ENCODE results near the gene ARMH2. TPM values are rescaled to one million over a fixed set of nuclear protein-coding genes. Genes with fewer than 3 reads are reported as not detected.

The ARMH2 gene
- total and polyA plus RNA-seq, 2 experiments from 2014 or later: not detected

- DNase-seq: no peak
- Histone ChIP-seq H3F3A (ENCODE audit: insufficient read depth) (no peaks in the 10 kb centered on the region), H4K20me1 (ENCODE audit: insufficient read depth) (no peaks in the 10 kb centered on the region), H3K27ac (no peak overlapping the region), H3K9me3 (ENCODE audit: low read depth) (no peaks in the 10 kb centered on the region), H3K79me2 (ENCODE audit: insufficient read depth) (no peaks in the 10 kb centered on the region), H3K9ac (no peak overlapping the region), H3K4me3 (no peak overlapping the region), H3K9me2 (ENCODE audit: insufficient read depth) (no peaks in the 10 kb centered on the region), H3K4me1 (ENCODE audit: insufficient read depth) (no peaks in the 10 kb centered on the region), H3K4me2 (ENCODE audit: unreplicated experiment) (no peak overlapping the region), H3K27me3 (replicated peaks; ENCODE audit: insufficient read depth) (no peaks in the 10 kb centered on the region), H3K36me3 (ENCODE audit: low read depth) (no peaks in the 10 kb centered on the region), H2AFZ (no peak overlapping the region)
- in situ Hi-C loops (cut with MboI): no loop called here
- 92% methylated on average over 2 of the region's 2 CpGs for WGBS, 2 experiments (ENCODE audit: low coverage in 1 of 2, low lambda C conversion rate in 2 of 2, missing lambda C conversion rate in 2 of 2)
- TF ChIP-seq EZH2phosphoT487 (IDR thresholded peaks at IDR 0.05; ENCODE audit: insufficient read depth, low read depth): no peak
- TF ChIP-seq EZH2 (IDR thresholded peaks at IDR 0.05; ENCODE audit: insufficient read depth, poor library complexity, severe bottlenecking): no peak
These were observed 19.6 kb upstream of the ARMH2 start for GRCh38 chr6:24818346-24818745.

GRCh38 chr6:24809728-24810127 lies 11.0 kb upstream of the ARMH2 start:
- Histone ChIP-seq H3K9ac (no peak overlapping the region), H3F3A (ENCODE audit: insufficient read depth) (no peaks in the 10 kb centered on the region), H3K79me2 (ENCODE audit: insufficient read depth) (no peaks in the 10 kb centered on the region), H3K36me3 (ENCODE audit: low read depth) (no peaks in the 10 kb centered on the region), H2AFZ (no peak overlapping the region), H3K9me3 (ENCODE audit: low read depth) (no peaks in the 10 kb centered on the region), H3K4me1 (ENCODE audit: insufficient read depth) (no peaks in the 10 kb centered on the region), H4K20me1 (ENCODE audit: insufficient read depth) (no peaks in the 10 kb centered on the region), H3K4me3 (no peak overlapping the region), H3K27ac (no peak overlapping the region), H3K27me3 (replicated peaks; ENCODE audit: insufficient read depth) (no peaks in the 10 kb centered on the region), H3K4me2 (ENCODE audit: unreplicated experiment) (no peak overlapping the region), H3K9me2 (ENCODE audit: insufficient read depth) (no peaks in the 10 kb centered on the region)
- WGBS, 2 experiments (ENCODE audit: low coverage in 1 of 2, low lambda C conversion rate in 2 of 2, missing lambda C conversion rate in 2 of 2): 57 to 60% methylated on average over 3 of the region's 3 CpGs
- TF ChIP-seq EZH2 (IDR thresholded peaks at IDR 0.05; ENCODE audit: insufficient read depth, poor library complexity, severe bottlenecking): no peak
- TF ChIP-seq EZH2phosphoT487 (IDR thresholded peaks at IDR 0.05; ENCODE audit: insufficient read depth, low read depth): no peak
- in situ Hi-C loops (cut with MboI): no loop called here
- DNase-seq: no peak

GRCh38 chr6:24807584-24807983 lies 8.9 kb upstream of the ARMH2 start:
- Histone ChIP-seq H2AFZ (no peak overlapping the region), H3K4me1 (ENCODE audit: insufficient read depth) (no peaks in the 10 kb centered on the region), H4K20me1 (ENCODE audit: insufficient read depth) (no peaks in the 10 kb centered on the region), H3K27ac (no peak overlapping the region), H3K79me2 (ENCODE audit: insufficient read depth) (no peaks in the 10 kb centered on the region), H3K9ac (no peak overlapping the region), H3K36me3 (ENCODE audit: low read depth) (no peaks in the 10 kb centered on the region), H3K4me3 (no peak overlapping the region), H3F3A (ENCODE audit: insufficient read depth) (no peaks in the 10 kb centered on the region), H3K9me2 (ENCODE audit: insufficient read depth) (no peaks in the 10 kb centered on the region), H3K27me3 (replicated peaks; ENCODE audit: insufficient read depth) (no peaks in the 10 kb centered on the region), H3K4me2 (ENCODE audit: unreplicated experiment) (no peak overlapping the region), H3K9me3 (ENCODE audit: low read depth) (no peaks in the 10 kb centered on the region)
- 73 to 74% methylated on average over 3 of the region's 3 CpGs for WGBS, 2 experiments (ENCODE audit: low coverage in 1 of 2, low lambda C conversion rate in 2 of 2, missing lambda C conversion rate in 2 of 2)
- DNase-seq: no peak
- TF ChIP-seq EZH2 (IDR thresholded peaks at IDR 0.05; ENCODE audit: insufficient read depth, poor library complexity, severe bottlenecking) (no peak), EZH2phosphoT487 (IDR thresholded peaks at IDR 0.05; ENCODE audit: insufficient read depth, low read depth) (no peak)
- in situ Hi-C loops (cut with MboI): no loop called here

GRCh38 chr6:24802271-24803059 lies 3.7 kb upstream of the ARMH2 start:
- no peaks in the 10 kb centered on the region for H3K9me3 ChIP-seq (ENCODE audit: low read depth)
- H3K4me2 ChIP-seq (ENCODE audit: unreplicated experiment): no peak overlapping the region
- H3K9ac ChIP-seq: no peak overlapping the region
- WGBS, 2 experiments (ENCODE audit: low coverage in 1 of 2, low lambda C conversion rate in 2 of 2, missing lambda C conversion rate in 2 of 2): 79 to 80% methylated on average over 8 of the region's 8 CpGs
- no peak overlapping the region for H3K4me3 ChIP-seq
- H2AFZ ChIP-seq: no peak overlapping the region
- no peaks in the 10 kb centered on the region for H3K79me2 ChIP-seq (ENCODE audit: insufficient read depth)
- H3K36me3 ChIP-seq (ENCODE audit: low read depth): no peaks in the 10 kb centered on the region
- H3F3A ChIP-seq (ENCODE audit: insufficient read depth): no peaks in the 10 kb centered on the region
- TF ChIP-seq EZH2 (IDR thresholded peaks at IDR 0.05; ENCODE audit: insufficient read depth, poor library complexity, severe bottlenecking) (no peak), EZH2phosphoT487 (IDR thresholded peaks at IDR 0.05; ENCODE audit: insufficient read depth, low read depth) (no peak)
- H3K9me2 ChIP-seq (ENCODE audit: insufficient read depth): no peaks in the 10 kb centered on the region
- no peaks in the 10 kb centered on the region for H3K4me1 ChIP-seq (ENCODE audit: insufficient read depth)
- H3K27me3 ChIP-seq (replicated peaks; ENCODE audit: insufficient read depth): no peaks in the 10 kb centered on the region
- H4K20me1 ChIP-seq (ENCODE audit: insufficient read depth): no peaks in the 10 kb centered on the region
- in situ Hi-C loops (cut with MboI): no loop called here
- DNase-seq: peak; percentile 43
- no peak overlapping the region for H3K27ac ChIP-seq

All from GM23248 (cell line).